GM13976 (cell line): ENCODE data around the gene TMED1.
"Not testable (repeated sequence)": the region's sequence is repeated elsewhere in the genome, so short reads cannot be mapped to it uniquely, and the experiment has no call there.

ENCODE experiments used
- DNase-seq: peaks from one replicate; pipeline ENCODE4 v3.0.0; 2012; ENCODE audit warnings: low spot score
- in situ Hi-C: fragments of 300-500 bp; cut with MboI; formaldehyde crosslinking; loops from one replicate; pipeline ENCODE4 v1.12.0; 2022; ENCODE audit warnings: low sequenced_read_pairs, mixed read lengths, inconsistent platforms; ENCODE audit not compliant: unreplicated experiment
- TF ChIP-seq, protein P1 (sequence below): IDR thresholded peaks from 2 replicates; pipeline ENCODE4 v1.5.1; 2012; ENCODE audit warnings: borderline replicate concordance, mild to moderate bottlenecking; ENCODE audit not compliant: insufficient read depth; ENCODE audit errors: extremely low read depth, missing control alignments, control extremely low read depth

TMED1 gene, protein sequence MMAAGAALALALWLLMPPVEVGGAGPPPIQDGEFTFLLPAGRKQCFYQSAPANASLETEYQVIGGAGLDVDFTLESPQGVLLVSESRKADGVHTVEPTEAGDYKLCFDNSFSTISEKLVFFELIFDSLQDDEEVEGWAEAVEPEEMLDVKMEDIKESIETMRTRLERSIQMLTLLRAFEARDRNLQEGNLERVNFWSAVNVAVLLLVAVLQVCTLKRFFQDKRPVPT

GRCh38 chr19:10835754-10836478 is at the start of gene TMED1:
TSS of gene TMED1 (minus strand) at chr19:10836212. CDS start at chr19:10836191, 21 bp downstream.
- peak; percentile 99 for DNase-seq
- TF ChIP-seq, protein P1, sequence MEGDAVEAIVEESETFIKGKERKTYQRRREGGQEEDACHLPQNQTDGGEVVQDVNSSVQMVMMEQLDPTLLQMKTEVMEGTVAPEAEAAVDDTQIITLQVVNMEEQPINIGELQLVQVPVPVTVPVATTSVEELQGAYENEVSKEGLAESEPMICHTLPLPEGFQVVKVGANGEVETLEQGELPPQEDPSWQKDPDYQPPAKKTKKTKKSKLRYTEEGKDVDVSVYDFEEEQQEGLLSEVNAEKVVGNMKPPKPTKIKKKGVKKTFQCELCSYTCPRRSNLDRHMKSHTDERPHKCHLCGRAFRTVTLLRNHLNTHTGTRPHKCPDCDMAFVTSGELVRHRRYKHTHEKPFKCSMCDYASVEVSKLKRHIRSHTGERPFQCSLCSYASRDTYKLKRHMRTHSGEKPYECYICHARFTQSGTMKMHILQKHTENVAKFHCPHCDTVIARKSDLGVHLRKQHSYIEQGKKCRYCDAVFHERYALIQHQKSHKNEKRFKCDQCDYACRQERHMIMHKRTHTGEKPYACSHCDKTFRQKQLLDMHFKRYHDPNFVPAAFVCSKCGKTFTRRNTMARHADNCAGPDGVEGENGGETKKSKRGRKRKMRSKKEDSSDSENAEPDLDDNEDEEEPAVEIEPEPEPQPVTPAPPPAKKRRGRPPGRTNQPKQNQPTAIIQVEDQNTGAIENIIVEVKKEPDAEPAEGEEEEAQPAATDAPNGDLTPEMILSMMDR = no peak
- in situ Hi-C loops = no loop called here

GRCh38 chr19:10885201-10886169 is 49.5 kb upstream of the TMED1 start:
- TF ChIP-seq, protein P1 = no peak
- DNase-seq = no peak
- in situ Hi-C loops = no loop called here

- TF ChIP-seq, protein P1 = no peak
- no peak for DNase-seq
- in situ Hi-C loops = no loop called here
These were observed 48.3 kb upstream of the TMED1 start for GRCh38 chr19:10884274-10884673.

- in situ Hi-C loops = no loop called here
- TF ChIP-seq, protein P1 = no peak
- DNase-seq = no peak
These were observed 46.1 kb upstream of the TMED1 start for GRCh38 chr19:10882108-10882457.

- in situ Hi-C loops = no loop called here
- TF ChIP-seq, protein P1 = no peak
These were observed 45.5 kb upstream of the TMED1 start for GRCh38 chr19:10881403-10882107.

DNA sequence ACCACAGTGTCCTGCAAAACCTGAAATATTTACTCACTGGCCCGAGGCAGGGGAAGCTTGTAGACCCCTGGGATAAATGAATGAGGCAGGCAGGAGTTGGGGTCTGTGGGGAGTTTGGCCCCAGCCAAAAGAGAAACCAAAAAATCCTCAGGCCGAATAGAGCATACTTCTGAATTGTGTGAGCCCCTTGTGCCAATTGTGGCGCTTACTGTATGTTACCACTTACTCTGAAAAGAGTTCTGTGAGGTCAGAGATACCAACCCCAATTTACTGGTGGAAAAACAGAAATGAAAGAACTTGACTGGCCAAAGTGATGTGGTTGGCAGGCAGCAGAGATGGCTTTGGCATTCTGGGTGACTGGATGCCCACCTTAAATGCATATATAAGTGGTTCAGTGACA is 42.2 kb upstream of the TMED1 start:
- no peak for DNase-seq
- TF ChIP-seq, protein P1 = no peak
- in situ Hi-C loops = no loop called here

More at GRCh38 chr19:10881403-10882107, 45.5 kb upstream of the TMED1 start:
- DNase-seq = no peak

GRCh38 chr19:10877608-10878007 is 41.6 kb upstream of the TMED1 start:
- DNase-seq, in situ Hi-C loops: not testable (repeated sequence)
